HEK293T (cell line): ENCODE data around the gene ZMPSTE24.

ENCODE experiments used
- CTCF ChIA-PET: fragments of 350-600 bp; formaldehyde crosslinking; extraction: SDS; loops from one replicate; lab custom pipeline; 2021; ENCODE audit warnings: antibody characterized with exemption, inconsistent platforms; lab: Yijun Ruan, JAX
- POLR2A ChIA-PET: fragments of 350-600 bp; formaldehyde crosslinking; extraction: SDS; loops from one replicate; lab custom pipeline; 2020; ENCODE audit warnings: antibody characterized with exemption, inconsistent platforms; lab: Yijun Ruan, JAX
- DNase-seq: peaks from one replicate; pipeline ENCODE4 v3.0.0; 2012; ENCODE audit warnings: mixed read lengths; ENCODE audit errors: extremely low spot score
- ARNT ChIP-seq: fragments of 450-650 bp; IDR thresholded peaks from 2 replicates; pipeline ENCODE4 v1.6.1; 2017; ENCODE audit warnings: mild to moderate bottlenecking
- BHLHE40 ChIP-seq: fragments of 450-650 bp; IDR thresholded peaks from 2 replicates; pipeline ENCODE4 v1.6.1; 2016; ENCODE audit warnings: mild to moderate bottlenecking, moderate library complexity, borderline replicate concordance
- CTBP1 ChIP-seq: fragments of 450-650 bp; IDR thresholded peaks from 2 replicates; pipeline ENCODE4 v1.6.1; 2016; ENCODE audit warnings: borderline replicate concordance
- ELF4 ChIP-seq: fragments of 450-650 bp; IDR thresholded peaks from 2 replicates; pipeline ENCODE4 v1.6.1; 2017; ENCODE audit warnings: antibody characterized with exemption
- FOXA1 ChIP-seq: fragments of 450-650 bp; IDR thresholded peaks from 2 replicates; pipeline ENCODE4 v1.6.1; 2016; ENCODE audit warnings: mild to moderate bottlenecking
- FOXK2 ChIP-seq: fragments of 450-650 bp; IDR thresholded peaks from 2 replicates; pipeline ENCODE4 v1.6.1; 2016; ENCODE audit warnings: mild to moderate bottlenecking
- FOXM1 ChIP-seq: fragments of 450-650 bp; IDR thresholded peaks from 2 replicates; pipeline ENCODE4 v1.6.1; 2017; ENCODE audit warnings: mild to moderate bottlenecking, borderline replicate concordance
- HDGF ChIP-seq: fragments of 450-650 bp; IDR thresholded peaks from 2 replicates; pipeline ENCODE4 v1.6.1; 2017; ENCODE audit warnings: antibody characterized with exemption, borderline replicate concordance
- L3MBTL2 ChIP-seq: fragments of 450-650 bp; conservative IDR thresholded peaks from 2 replicates; pipeline ENCODE4 v1.6.1; 2016; ENCODE audit warnings: mild to moderate bottlenecking
- LEF1 ChIP-seq: fragments of 450-650 bp; IDR thresholded peaks from 2 replicates; pipeline ENCODE4 v1.6.1; 2017; ENCODE audit warnings: mild to moderate bottlenecking, borderline replicate concordance
- NFRKB ChIP-seq: fragments of 450-650 bp; IDR thresholded peaks from 2 replicates; pipeline ENCODE4 v1.6.1; 2016; ENCODE audit warnings: mild to moderate bottlenecking, moderate library complexity
- PKNOX1 ChIP-seq: fragments of 450-650 bp; IDR thresholded peaks from 2 replicates; pipeline ENCODE4 v1.6.1; 2016
- SP1 ChIP-seq: fragments of 450-650 bp; IDR thresholded peaks from 2 replicates; pipeline ENCODE4 v1.6.1; 2017
- SUZ12 ChIP-seq: fragments of 450-650 bp; IDR thresholded peaks from 2 replicates; pipeline ENCODE4 v1.6.1; 2016; ENCODE audit warnings: mild to moderate bottlenecking
- TARDBP ChIP-seq: fragments of 450-650 bp; IDR thresholded peaks from 2 replicates; pipeline ENCODE4 v1.6.1; 2016
- ZNF384 ChIP-seq: fragments of 450-650 bp; IDR thresholded peaks from 2 replicates; pipeline ENCODE4 v1.6.1; 2016

The ZMPSTE24 gene

GRCh38 chr1:40266786-40267535, 8.9 kb downstream of the ZMPSTE24 start:
- DNase-seq: no peak
- TF ChIP-seq HDGF (no peak), ZNF384 (no peak), ARNT (no peak), SUZ12 (no peak), LEF1 (no peak), L3MBTL2 (no peak), FOXK2 (no peak), BHLHE40 (no peak), CTBP1 (no peak), ELF4 (no peak), NFRKB (no peak), PKNOX1 (no peak)
- CTCF ChIA-PET: no interaction called here
- POLR2A ChIA-PET: no interaction called here

GRCh38 chr1:40267767-40268187, 9.7 kb downstream of the ZMPSTE24 start:
- POLR2A ChIA-PET: no interaction called here
- CTCF ChIA-PET: no interaction called here
- no peak for DNase-seq
- TF ChIP-seq TARDBP (no peak), LEF1 (no peak), FOXK2 (no peak), SP1 (no peak), L3MBTL2 (no peak), BHLHE40 (no peak), FOXA1 (no peak), HDGF (no peak), ZNF384 (no peak), ARNT (no peak), ELF4 (no peak), CTBP1 (no peak), PKNOX1 (no peak), NFRKB (no peak), SUZ12 (no peak)

GRCh38 chr1:40268211-40268610, 10.2 kb downstream of the ZMPSTE24 start:
- CTCF ChIA-PET: no interaction called here
- POLR2A ChIA-PET: no interaction called here
- TF ChIP-seq ZNF384 (no peak), ELF4 (no peak), HDGF (no peak), SUZ12 (no peak), TARDBP (no peak), L3MBTL2 (no peak), FOXA1 (no peak), CTBP1 (no peak), BHLHE40 (no peak), ARNT (no peak), PKNOX1 (no peak), SP1 (no peak), FOXM1 (no peak)
- DNase-seq: no peak

GRCh38 chr1:40270152-40270834, 12.3 kb downstream of the ZMPSTE24 start:
- ChIA-PET POLR2A (interaction anchor here (0.6 kb wide), 1 partner anchor 13 kb away, joined by 3 read pairs; the partner anchor contains the start of gene ZMPSTE24), CTCF (no interaction called here)
- TF ChIP-seq SUZ12 (no peak), TARDBP (no peak), ARNT (no peak), ELF4 (no peak), L3MBTL2 (no peak), LEF1 (no peak), NFRKB (no peak), FOXM1 (no peak), ZNF384 (no peak), HDGF (no peak), SP1 (no peak), FOXA1 (no peak), FOXK2 (no peak), PKNOX1 (no peak), BHLHE40 (no peak), CTBP1 (no peak)
- no peak for DNase-seq
